Neuronal stem cell (in vitro differentiated cells): ENCODE data around the gene PAQR5.
A peak's percentile ranks its signal among the peaks of the same experiment; 100 is the strongest.

Experiments used
- DNase-seq: peaks from one replicate; pipeline ENCODE4 v3.0.0-alpha.2; 2013; ENCODE audit warnings: low spot score
- H2AFZ ChIP-seq: one replicate; pipeline ENCODE4 v1.6.1; 2013; ENCODE audit warnings: mild to moderate bottlenecking, low read length, inconsistent platforms
- H2AK5ac ChIP-seq: 2 replicates; pipeline ENCODE4 v1.6.1; 2013; ENCODE audit warnings: low read depth, mild to moderate bottlenecking, inconsistent platforms, low read length, moderate library complexity, mixed read lengths
- H2BK120ac ChIP-seq: 2 replicates; pipeline ENCODE4 v1.6.1; 2013; ENCODE audit warnings: low read depth, mild to moderate bottlenecking, inconsistent platforms, low read length, moderate library complexity, mixed read lengths
- H2BK12ac ChIP-seq: one replicate; pipeline ENCODE4 v1.6.1; 2013; ENCODE audit warnings: low read length, inconsistent platforms
- H2BK15ac ChIP-seq: 2 replicates; pipeline ENCODE4 v1.6.1; 2013; ENCODE audit warnings: mild to moderate bottlenecking, low read length, inconsistent platforms, mixed read lengths
- H2BK5ac ChIP-seq: one replicate; pipeline ENCODE4 v1.6.1; 2013; ENCODE audit warnings: inconsistent platforms, mild to moderate bottlenecking, low read length, moderate library complexity
- H3K14ac ChIP-seq: one replicate; pipeline ENCODE4 v1.6.1; 2013; ENCODE audit warnings: low read length, inconsistent platforms
- H3K18ac ChIP-seq: 2 replicates; pipeline ENCODE4 v1.6.1; 2013; ENCODE audit warnings: low read length, inconsistent platforms
- H3K23ac ChIP-seq: 2 replicates; pipeline ENCODE4 v1.6.1; 2013; ENCODE audit warnings: low read depth, mild to moderate bottlenecking, mixed read lengths, low read length, inconsistent platforms; ENCODE audit not compliant: poor library complexity
- H3K27ac ChIP-seq: replicated peaks from 3 replicates; pipeline ENCODE4 v1.5.1; 2013; ENCODE audit warnings: low read length, inconsistent platforms
- H3K27me3 ChIP-seq, 3 experiments: 2 replicates each; pipeline ENCODE4 v1.6.1; 2013; ENCODE audit warnings: low read length in 3 of 3, mild to moderate bottlenecking in 2 of 3, inconsistent platforms in 1 of 3, low read depth in 1 of 3, mixed read lengths in 1 of 3, moderate library complexity in 1 of 3; ENCODE audit not compliant: control insufficient read depth in 3 of 3, insufficient read depth in 3 of 3
- H3K36me3 ChIP-seq, 2 donors: replicated peaks in 1 of 2; 2 replicates each; pipeline ENCODE4 v1.6.1; 2013; ENCODE audit warnings: low read length in 2 of 2; ENCODE audit not compliant: control insufficient read depth in 2 of 2, insufficient read depth in 2 of 2
- H3K4ac ChIP-seq: 2 replicates; pipeline ENCODE4 v1.6.1; 2013; ENCODE audit warnings: inconsistent platforms, mild to moderate bottlenecking, low read length, moderate library complexity
- H3K4me1 ChIP-seq, 2 donors: 1 replicate in 1 of 2; 2 replicates in 1 of 2; pipeline ENCODE4 v1.6.1; 2013; ENCODE audit warnings: low read length in 2 of 2, low read depth in 1 of 2; ENCODE audit not compliant: control insufficient read depth in 2 of 2, insufficient read depth in 1 of 2
- H3K4me2 ChIP-seq: one replicate; pipeline ENCODE4 v1.6.1; 2013; ENCODE audit warnings: mild to moderate bottlenecking, low read length, inconsistent platforms; ENCODE audit not compliant: insufficient read depth, poor library complexity, severe bottlenecking
- H3K4me3 ChIP-seq, 2 donors: 2 replicates each; pipeline ENCODE4 v1.5.1; 2013; ENCODE audit warnings: low read length in 2 of 2, mild to moderate bottlenecking in 2 of 2, inconsistent platforms in 1 of 2, moderate library complexity in 1 of 2
- H3K79me1 ChIP-seq: one replicate; pipeline ENCODE4 v1.6.1; 2013; ENCODE audit warnings: low read depth, mild to moderate bottlenecking, inconsistent platforms, low read length, moderate library complexity
- H3K9ac ChIP-seq: one replicate; pipeline ENCODE4 v1.6.1; 2013; ENCODE audit warnings: mild to moderate bottlenecking, low read depth, low read length, inconsistent platforms; ENCODE audit not compliant: poor library complexity
- H3K9me3 ChIP-seq, 2 donors: replicated peaks in 1 of 2; 2 replicates each; pipeline versions ENCODE3 to v1.6.1; 2013; ENCODE audit warnings: low read length in 2 of 2, mild to moderate bottlenecking in 2 of 2, inconsistent platforms in 1 of 2, low read depth in 1 of 2, mixed read lengths in 1 of 2, moderate library complexity in 1 of 2; ENCODE audit not compliant: control insufficient read depth in 2 of 2, insufficient read depth in 1 of 2
- H4K8ac ChIP-seq: one replicate; pipeline ENCODE4 v1.6.1; 2013; ENCODE audit warnings: low read depth, mild to moderate bottlenecking, inconsistent platforms, low read length, moderate library complexity
- H4K91ac ChIP-seq: one replicate; pipeline ENCODE4 v1.6.1; 2013; ENCODE audit warnings: low read length, low read depth, mild to moderate bottlenecking, inconsistent platforms; ENCODE audit not compliant: poor library complexity
- WGBS, 2 donors: extraction: QIAGEN DNeasy Blood & Tissue Kit; methylation state at CpG; one replicate each; pipeline ENCODE4 v1.1.7; 2013; ENCODE audit warnings: missing lambda C conversion rate in 2 of 2, mixed read lengths in 1 of 2; ENCODE audit not compliant: insufficient read length in 2 of 2, insufficient replicate concordance in 1 of 2; ENCODE audit errors: extremely low coverage in 2 of 2; 5-methylcytosine and 5-hydroxymethylcytosine counted together

PAQR5 gene

DNA sequence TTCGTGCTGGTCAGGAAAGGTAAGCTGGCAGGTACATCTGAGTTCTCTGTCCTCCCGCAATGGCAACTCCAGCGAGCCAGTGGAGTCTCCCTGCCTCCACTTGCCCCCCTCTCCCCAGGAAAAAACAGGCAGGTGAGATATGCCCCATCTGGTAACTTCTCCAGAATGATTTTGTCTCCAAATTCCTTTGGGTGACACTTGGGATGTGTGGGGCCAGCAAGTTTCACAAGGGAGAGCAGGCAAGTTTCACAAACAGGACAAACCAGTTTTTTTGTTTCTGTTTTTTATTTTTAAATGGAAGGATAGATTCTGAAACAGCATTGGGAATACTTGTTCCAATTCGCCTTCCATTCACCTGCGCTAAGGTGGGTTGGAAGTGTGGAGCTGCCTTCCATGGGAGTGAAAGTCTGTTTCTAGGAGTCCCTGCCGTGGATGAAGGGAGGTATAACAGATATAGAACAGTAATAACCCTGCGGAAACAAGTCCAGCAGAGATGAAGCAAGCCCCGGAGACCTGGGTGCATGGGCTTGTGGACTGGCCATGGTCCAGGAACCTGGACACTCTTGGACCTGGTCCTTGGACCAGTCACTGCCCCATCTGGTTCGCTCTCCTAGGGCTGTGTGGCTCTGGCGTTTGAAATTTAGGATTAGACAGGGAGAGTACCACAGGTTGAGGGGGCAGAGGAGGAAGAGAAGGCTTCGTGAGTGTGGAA, 92.5 kb downstream of the PAQR5 start:
- H3K9ac ChIP-seq, result no peak overlapping the region
- no peak for DNase-seq
- H2BK120ac ChIP-seq, result no peak overlapping the region
- no peak overlapping the region for H3K4ac ChIP-seq
- no peak overlapping the region for H3K18ac ChIP-seq
- no peak overlapping the region for H4K8ac ChIP-seq
- no peak overlapping the region for H3K4me2 ChIP-seq
- WGBS, 2 donors, result no CpG with 5 or more reads among the region's 11 CpGs
- peaks cover under 1% of the 10 kb centered on the region for H3K79me1 ChIP-seq
- H2BK15ac ChIP-seq, result no peak overlapping the region
- no peak overlapping the region for H3K4me3 ChIP-seq
- peaks cover 4 to 14% of the 10 kb centered on the region in 2 donors for H3K4me1 ChIP-seq
- H2AFZ ChIP-seq, result no peak overlapping the region
- no peak overlapping the region for H3K14ac ChIP-seq
- no peak overlapping the region for H3K23ac ChIP-seq
- no peak overlapping the region for H2AK5ac ChIP-seq
- no peak overlapping the region for H2BK5ac ChIP-seq
- peaks cover 0 to 40% (median 0%) of the 10 kb centered on the region in 3 experiments for H3K27me3 ChIP-seq
- no peak overlapping the region for H3K27ac ChIP-seq
- no peak overlapping the region for H4K91ac ChIP-seq
- H2BK12ac ChIP-seq, result no peak overlapping the region
- no peaks in the 10 kb centered on the region for H3K36me3 ChIP-seq
- H3K9me3 ChIP-seq, result no peaks in the 10 kb centered on the region

DNA sequence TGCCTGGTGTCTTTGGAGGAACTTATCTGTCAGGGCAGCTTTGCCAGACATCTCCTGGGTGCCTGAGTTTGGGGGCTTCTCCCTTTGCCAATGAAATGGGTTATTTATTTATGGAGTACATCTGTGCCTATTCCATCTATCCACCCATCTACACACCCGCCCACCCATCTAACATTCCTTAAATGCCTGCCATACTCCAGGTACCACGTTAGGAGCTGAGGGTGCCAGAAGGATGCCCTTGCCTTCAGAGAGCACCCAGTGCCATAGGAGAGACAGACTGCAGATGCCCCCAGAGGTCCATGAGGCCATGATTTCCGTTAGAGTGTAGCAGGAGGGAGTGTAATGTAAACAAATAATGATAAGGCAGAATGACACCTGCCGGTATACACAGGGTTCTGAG, 93.6 kb downstream of the PAQR5 start:
- no peak overlapping the region for H3K23ac ChIP-seq
- no peak overlapping the region for H4K91ac ChIP-seq
- no peaks in the 10 kb centered on the region for H3K79me1 ChIP-seq
- H2BK15ac ChIP-seq, result no peak overlapping the region
- H3K18ac ChIP-seq, result no peak overlapping the region
- H3K4ac ChIP-seq, result no peak overlapping the region
- no peak overlapping the region for H2BK12ac ChIP-seq
- H3K27me3 ChIP-seq, result peaks cover 0 to 43% (median 0%) of the 10 kb centered on the region in 3 experiments
- no peak overlapping the region for H3K14ac ChIP-seq
- H3K36me3 ChIP-seq, result no peaks in the 10 kb centered on the region
- H4K8ac ChIP-seq, result no peak overlapping the region
- no peak overlapping the region for H3K9ac ChIP-seq
- H3K27ac ChIP-seq, result no peak overlapping the region
- no peaks in the 10 kb centered on the region for H3K9me3 ChIP-seq
- H2AFZ ChIP-seq, result no peak overlapping the region
- WGBS, 2 donors, result no CpG with 5 or more reads among the region's 4 CpGs
- H3K4me2 ChIP-seq, result no peak overlapping the region
- H3K4me3 ChIP-seq, result no peak overlapping the region
- no peak overlapping the region for H2BK5ac ChIP-seq
- no peak overlapping the region for H2BK120ac ChIP-seq
- no peak for DNase-seq
- H2AK5ac ChIP-seq, result no peak overlapping the region
- peaks cover 4 to 14% of the 10 kb centered on the region in 2 donors for H3K4me1 ChIP-seq

DNA sequence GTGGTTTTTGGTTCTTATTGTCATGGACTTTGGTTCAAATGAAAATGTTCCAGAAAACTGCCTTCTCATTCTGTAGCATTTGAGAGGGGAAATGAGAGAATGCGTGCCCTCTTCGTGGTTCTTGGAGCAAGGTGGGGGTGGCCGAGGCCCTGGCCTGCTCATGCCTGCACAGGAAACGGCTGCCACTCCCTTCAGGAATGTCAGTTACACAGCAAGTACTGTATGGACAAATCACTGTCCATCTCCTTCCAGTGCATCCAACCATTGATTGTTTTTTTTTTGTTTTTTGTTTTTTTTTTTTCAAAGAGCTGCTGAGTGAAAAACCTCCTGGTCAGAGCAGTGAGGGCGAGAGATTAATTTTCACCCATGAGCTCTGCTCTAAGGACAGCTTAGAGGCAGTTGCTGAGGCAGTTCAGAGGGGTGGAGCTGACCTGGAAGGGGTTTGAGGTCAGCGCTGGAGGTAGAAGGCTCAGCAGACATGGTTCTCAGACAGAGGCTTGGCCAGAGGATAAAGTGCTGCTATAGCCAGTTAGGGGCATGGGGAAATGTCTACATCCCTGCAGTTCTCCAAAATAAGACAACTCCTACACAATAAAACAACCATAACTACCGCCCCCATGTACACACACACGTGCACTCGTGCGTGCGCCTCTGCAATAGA, 95.2 kb downstream of the PAQR5 start:
- Histone ChIP-seq H3K9ac (no peak overlapping the region), H3K14ac (no peak overlapping the region), H3K27me3 (peaks cover 0 to 29% (median 0%) of the 10 kb centered on the region in 3 experiments), H3K23ac (no peak overlapping the region), H3K79me1 (no peaks in the 10 kb centered on the region), H3K9me3 (no peaks in the 10 kb centered on the region), H3K18ac (no peak overlapping the region), H2AFZ (peak overlapping the region; percentile 91), H3K27ac (no peak overlapping the region), H3K36me3 (no peaks in the 10 kb centered on the region), H2BK120ac (no peak overlapping the region), H3K4me1 (peaks cover 4 to 15% of the 10 kb centered on the region in 2 donors), H3K4me3 (no peak overlapping the region), H2BK5ac (no peak overlapping the region), H3K4me2 (no peak overlapping the region), H2AK5ac (no peak overlapping the region), H3K4ac (no peak overlapping the region), H4K91ac (no peak overlapping the region), H4K8ac (no peak overlapping the region), H2BK12ac (no peak overlapping the region), H2BK15ac (no peak overlapping the region)
- no CpG with 5 or more reads among the region's 11 CpGs for WGBS, 2 donors
- no peak for DNase-seq

DNA sequence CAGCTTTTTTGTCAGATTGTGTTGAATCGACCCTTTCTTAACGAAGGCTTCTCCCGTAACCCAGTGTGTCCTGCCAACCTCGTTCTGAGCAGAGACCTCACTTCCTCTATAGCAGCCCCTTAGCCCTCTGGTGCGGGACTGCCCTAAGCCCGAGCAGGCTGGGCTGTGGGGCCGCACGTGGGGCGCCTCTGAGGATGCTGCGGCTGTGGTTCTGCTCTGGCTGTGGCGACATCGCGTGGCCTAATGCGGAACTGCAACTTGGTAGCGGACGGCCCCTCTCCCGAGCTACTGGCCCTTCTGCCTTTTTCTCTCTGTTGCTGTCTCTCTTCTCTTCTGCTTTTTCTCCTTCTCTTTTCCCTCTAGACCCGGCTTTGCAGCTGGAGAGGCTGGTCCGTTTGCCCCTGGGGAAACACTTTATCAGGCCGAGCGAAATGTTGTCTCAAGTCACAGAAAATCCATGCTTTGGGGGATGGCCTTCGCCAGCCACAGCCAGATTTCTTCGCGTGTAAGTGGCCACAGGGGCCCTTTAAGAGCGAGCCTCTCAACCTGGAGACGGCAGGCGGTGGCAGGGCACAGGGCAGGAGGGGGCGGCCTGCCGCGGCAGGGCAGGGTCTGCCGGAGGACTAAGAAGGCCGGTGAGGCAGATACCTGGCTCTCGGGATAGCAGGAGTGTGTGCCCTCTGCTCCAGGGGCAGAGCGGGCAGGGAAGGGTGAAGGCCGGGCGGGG, 96.0 kb downstream of the PAQR5 start:
- peaks cover 4 to 15% of the 10 kb centered on the region in 2 donors for H3K4me1 ChIP-seq
- H3K27ac ChIP-seq, result no peak overlapping the region
- no peaks in the 10 kb centered on the region for H3K36me3 ChIP-seq
- no peak overlapping the region for H2BK5ac ChIP-seq
- WGBS, 2 donors, result no CpG with 5 or more reads among the region's 36 CpGs
- peak overlapping the region; percentile 46 for H3K18ac ChIP-seq
- H3K9me3 ChIP-seq, result no peaks in the 10 kb centered on the region
- no peak overlapping the region for H4K8ac ChIP-seq
- H3K79me1 ChIP-seq, result no peaks in the 10 kb centered on the region
- H3K23ac ChIP-seq, result no peak overlapping the region
- no peak overlapping the region for H3K4ac ChIP-seq
- H3K9ac ChIP-seq, result no peak overlapping the region
- H3K4me2 ChIP-seq, result no peak overlapping the region
- H3K4me3 ChIP-seq, result no peak overlapping the region
- H3K14ac ChIP-seq, result no peak overlapping the region
- no peak overlapping the region for H2BK15ac ChIP-seq
- peak; percentile 77 for DNase-seq
- H4K91ac ChIP-seq, result no peak overlapping the region
- H2BK12ac ChIP-seq, result no peak overlapping the region
- H2AK5ac ChIP-seq, result no peak overlapping the region
- H3K27me3 ChIP-seq, result peaks cover 0 to 21% (median 0%) of the 10 kb centered on the region in 3 experiments
- no peak overlapping the region for H2BK120ac ChIP-seq
- peak overlapping the region; percentile 91 for H2AFZ ChIP-seq
